ENCODE measurements around the gene MYCBPAP.

MYCBPAP gene

DNA sequence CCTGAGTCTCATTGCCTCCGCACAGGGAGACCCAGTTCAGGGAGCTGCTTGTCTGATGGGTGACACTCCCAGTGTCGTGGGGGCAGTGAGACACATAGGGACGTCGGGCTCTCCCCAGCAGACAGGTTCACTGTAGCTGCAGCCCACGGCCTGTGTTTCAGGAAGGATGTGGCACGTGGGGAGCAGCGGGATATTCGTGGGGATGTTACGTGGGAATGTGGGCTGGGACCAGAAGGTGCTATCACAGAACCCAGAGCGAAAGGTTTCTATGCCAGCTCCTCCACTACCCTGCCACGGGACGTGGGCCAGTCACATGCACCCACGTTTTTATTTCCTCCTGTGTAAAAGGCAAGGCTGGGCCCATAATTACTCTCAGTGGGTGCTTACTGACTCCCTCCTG, 68.6 kb downstream of the MYCBPAP start:
- DNase-seq (ENCODE audit: low spot score), result no peak

DNA sequence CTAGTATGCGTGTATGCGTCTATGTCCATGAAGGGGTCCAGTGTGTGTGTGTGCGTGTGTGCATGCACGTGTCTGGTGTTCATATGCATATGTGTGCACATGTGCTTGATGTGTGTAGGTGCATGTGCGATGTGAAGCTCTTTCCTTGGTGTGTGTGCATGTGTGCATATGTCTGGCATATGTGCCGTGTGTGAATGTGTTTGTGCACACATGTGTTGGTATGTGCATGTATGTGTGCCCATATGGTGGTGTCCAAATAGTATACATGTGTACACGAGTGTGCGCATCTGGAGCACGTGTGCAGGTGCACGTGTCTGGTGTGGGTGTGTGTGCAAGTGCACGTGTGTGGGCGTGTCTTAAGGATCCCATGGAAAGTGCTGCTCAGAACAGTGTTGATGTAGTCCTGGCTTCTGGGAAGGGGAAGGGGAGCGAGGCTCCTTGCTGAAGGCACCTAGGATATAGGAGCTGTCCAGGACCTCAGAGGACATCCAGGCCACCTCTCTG, 69.3 kb downstream of the MYCBPAP start:
- no peak for DNase-seq (ENCODE audit: low spot score)

DNA sequence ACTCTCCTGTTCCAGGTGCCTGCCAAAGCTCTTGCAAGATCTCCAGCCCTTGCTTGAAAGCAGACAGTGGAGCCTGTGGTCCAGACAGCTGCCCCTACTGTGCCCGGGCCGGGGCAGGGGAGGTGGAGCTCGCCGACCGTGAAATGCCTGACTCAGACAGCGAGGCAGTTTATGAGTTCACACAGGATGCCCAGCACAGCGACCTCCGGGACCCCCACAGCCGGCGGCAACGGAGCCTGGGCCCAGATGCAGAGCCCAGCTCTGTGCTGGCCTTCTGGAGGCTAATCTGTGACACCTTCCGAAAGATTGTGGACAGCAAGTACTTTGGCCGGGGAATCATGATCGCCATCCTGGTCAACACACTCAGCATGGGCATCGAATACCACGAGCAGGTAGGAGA, 69.9 kb downstream of the MYCBPAP start:
- DNase-seq (ENCODE audit: low spot score), result no peak

DNA sequence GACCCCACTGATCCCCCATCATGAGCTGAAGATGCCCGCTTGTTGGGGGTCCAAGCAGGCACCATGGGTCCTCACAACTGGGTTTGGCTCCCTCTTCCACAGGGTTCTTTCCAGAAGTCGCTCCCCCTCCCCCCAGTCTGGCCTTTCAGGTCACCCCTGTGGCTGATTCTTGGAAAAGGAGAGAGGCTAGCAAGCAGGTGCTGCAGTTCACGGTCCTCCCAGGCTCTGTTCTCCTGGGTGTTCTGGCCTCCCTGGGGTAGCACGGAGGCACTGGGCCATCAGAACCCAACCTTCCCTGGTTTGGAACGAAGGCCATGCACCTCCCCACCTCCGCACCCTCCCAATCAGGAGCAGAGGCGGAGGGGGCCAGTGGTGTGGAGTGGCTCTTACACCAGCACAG, 71.2 kb downstream of the MYCBPAP start:
- no peak for DNase-seq (ENCODE audit: low spot score)

DNA sequence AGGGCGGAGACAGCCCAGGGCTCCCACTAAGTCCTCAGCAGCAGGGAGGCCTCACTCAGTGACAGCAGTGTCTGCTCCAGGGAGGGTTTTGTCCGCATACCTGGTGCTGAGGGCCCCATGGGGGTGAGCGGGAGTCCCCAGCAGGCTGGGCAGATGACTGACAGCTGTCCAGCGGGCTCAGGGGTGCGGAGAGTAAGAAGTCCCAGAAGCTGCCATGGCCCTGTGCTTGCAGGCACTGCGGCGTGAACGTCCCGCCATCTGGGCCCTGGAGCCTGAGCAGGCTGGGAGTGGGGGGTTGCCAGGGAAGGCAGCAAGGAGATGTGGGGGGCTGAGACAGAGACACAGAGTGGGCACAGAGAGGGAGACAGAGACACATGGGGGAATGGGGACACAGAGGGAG, 72.4 kb downstream of the MYCBPAP start:
- DNase-seq (ENCODE audit: low spot score), result no peak
